Effector memory CD4-positive, alpha-beta T cell (primary cell): ENCODE data around the gene SP1.
"Not testable (repeated sequence)": the region's sequence is repeated elsewhere in the genome, so short reads cannot be mapped to it uniquely, and the experiment has no call there.

Experiments used
- DNase-seq, 3 donors: peaks; one replicate each; pipeline ENCODE4 v3.0.0-alpha.2; 2020
- H3K27ac ChIP-seq: 2 replicates; pipeline ENCODE4 v1.7.0; 2013; ENCODE audit warnings: mild to moderate bottlenecking, low read length, moderate library complexity; ENCODE audit not compliant: insufficient read depth, poor library complexity, severe bottlenecking
- H3K27me3 ChIP-seq: replicated peaks from 2 replicates; pipeline ENCODE4 v1.7.0; 2013; ENCODE audit warnings: mild to moderate bottlenecking, low read length; ENCODE audit not compliant: insufficient read depth, control insufficient read depth, poor library complexity, severe bottlenecking
- H3K36me3 ChIP-seq: 2 replicates; pipeline ENCODE4 v1.7.0; 2013; ENCODE audit warnings: mild to moderate bottlenecking, low read length, moderate library complexity; ENCODE audit not compliant: control insufficient read depth, insufficient read depth
- H3K4me1 ChIP-seq: 2 replicates; pipeline ENCODE4 v1.7.0; 2013; ENCODE audit warnings: low read length, mild to moderate bottlenecking; ENCODE audit not compliant: control insufficient read depth, insufficient read depth, poor library complexity, severe bottlenecking
- H3K4me3 ChIP-seq: 2 replicates; pipeline ENCODE4 v1.7.0; 2013; ENCODE audit warnings: low read length, low read depth, mild to moderate bottlenecking; ENCODE audit not compliant: insufficient read depth, poor library complexity, severe bottlenecking
- H3K9me3 ChIP-seq: 2 replicates; pipeline ENCODE4 v1.7.0; 2013; ENCODE audit warnings: mild to moderate bottlenecking, low read length, moderate library complexity; ENCODE audit not compliant: control insufficient read depth

Gene SP1

DNA sequence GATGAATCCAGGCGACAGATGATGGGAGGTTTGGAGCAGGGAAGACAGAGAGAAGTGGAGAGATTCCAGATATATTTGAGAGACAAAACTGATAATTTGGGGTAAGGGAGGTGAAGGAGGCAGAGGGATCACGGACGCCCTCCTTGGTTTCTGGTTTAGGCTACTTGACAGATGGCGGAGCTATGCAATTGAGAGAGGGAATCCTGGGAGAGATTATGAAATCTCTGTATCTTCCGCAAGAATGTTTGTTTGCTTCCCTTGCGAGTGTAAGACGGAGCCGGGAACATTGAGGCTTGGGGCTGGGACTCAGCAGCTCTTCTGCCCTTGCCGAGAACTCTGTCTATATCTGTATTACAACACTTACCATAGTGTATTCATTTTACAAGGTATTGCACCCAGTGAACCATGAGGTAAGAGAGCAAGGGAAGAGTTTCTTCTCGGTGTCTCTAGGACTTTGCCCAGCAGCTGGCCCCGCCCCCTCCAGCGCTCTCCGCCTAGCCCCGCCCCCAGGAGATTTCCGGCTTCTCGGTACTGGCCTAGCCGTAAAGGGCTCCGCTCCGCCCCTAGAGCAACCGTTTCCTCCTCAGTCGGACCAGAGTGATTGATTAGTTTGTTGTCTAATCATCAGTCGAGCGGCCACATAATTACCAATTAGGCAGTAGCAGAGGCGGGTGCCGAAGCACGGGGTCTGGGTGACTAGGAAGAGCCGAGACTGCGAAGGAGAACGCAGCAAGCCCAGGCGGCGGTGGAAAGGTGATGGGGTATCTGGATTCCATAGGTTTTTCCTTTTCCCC is 61.3 kb downstream of the SP1 start, which contains the start of gene PRR13:
PRR13 (plus strand) TSS at position 695 of the 794 bp plus-strand sequence. CDS start 981 bp downstream, outside the sequence.
- Histone ChIP-seq H3K27ac (peak within 1 kb of the TSS; percentile 86), H3K4me3 (peak within 1 kb of the TSS; percentile 92), H3K27me3 (no peaks in the 10 kb centered on the region), H3K9me3 (no peaks in the 10 kb centered on the region), H3K4me1 (peaks cover 14% of the 10 kb centered on the region), H3K36me3 (peaks cover 21% of the 10 kb centered on the region)
- DNase-seq, result peak; percentile 96 to 97 (median 97)

GRCh38 chr12:53443955-53444354 is 64.0 kb downstream of the SP1 start:
- H3K36me3 ChIP-seq, result peaks cover 27% of the 10 kb centered on the region
- no peak overlapping the region for H3K4me3 ChIP-seq
- H3K4me1 ChIP-seq, result peaks cover 14% of the 10 kb centered on the region
- no peak overlapping the region for H3K27ac ChIP-seq
- no peaks in the 10 kb centered on the region for H3K27me3 ChIP-seq
- H3K9me3 ChIP-seq, result no peaks in the 10 kb centered on the region
- DNase-seq, result no peak

GRCh38 chr12:53444593-53445325 is 64.8 kb downstream of the SP1 start:
- DNase-seq, H3K27ac ChIP-seq, H3K4me3 ChIP-seq, H3K9me3 ChIP-seq, H3K27me3 ChIP-seq: not testable (repeated sequence)
- Histone ChIP-seq H3K4me1 (peaks cover 14% of the 10 kb centered on the region), H3K36me3 (peaks cover 27% of the 10 kb centered on the region)

GRCh38 chr12:53450936-53451335 is 71.0 kb downstream of the SP1 start:
- Histone ChIP-seq H3K4me3 (no peak overlapping the region), H3K36me3 (peaks cover 24% of the 10 kb centered on the region), H3K9me3 (no peaks in the 10 kb centered on the region), H3K27ac (no peak overlapping the region), H3K27me3 (no peaks in the 10 kb centered on the region), H3K4me1 (peaks cover 9% of the 10 kb centered on the region)
- no peak for DNase-seq

GRCh38 chr12:53451661-53452158 is 71.7 kb downstream of the SP1 start, which contains the start of gene PCBP2:
Gene PCBP2, plus strand, starts transcription at chr12:53452102. Its CDS starts 2,699 bp downstream, at chr12:53454801.
- Histone ChIP-seq H3K27me3 (no peaks in the 10 kb centered on the region), H3K4me1 (peaks cover 9% of the 10 kb centered on the region), H3K36me3 (peaks cover 32% of the 10 kb centered on the region), H3K9me3 (no peaks in the 10 kb centered on the region), H3K4me3 (peak within 1 kb of the TSS; percentile 74), H3K27ac (peak within 1 kb of the TSS; percentile 89)
- peak; percentile 95 to 96 (median 96) for DNase-seq

DNA sequence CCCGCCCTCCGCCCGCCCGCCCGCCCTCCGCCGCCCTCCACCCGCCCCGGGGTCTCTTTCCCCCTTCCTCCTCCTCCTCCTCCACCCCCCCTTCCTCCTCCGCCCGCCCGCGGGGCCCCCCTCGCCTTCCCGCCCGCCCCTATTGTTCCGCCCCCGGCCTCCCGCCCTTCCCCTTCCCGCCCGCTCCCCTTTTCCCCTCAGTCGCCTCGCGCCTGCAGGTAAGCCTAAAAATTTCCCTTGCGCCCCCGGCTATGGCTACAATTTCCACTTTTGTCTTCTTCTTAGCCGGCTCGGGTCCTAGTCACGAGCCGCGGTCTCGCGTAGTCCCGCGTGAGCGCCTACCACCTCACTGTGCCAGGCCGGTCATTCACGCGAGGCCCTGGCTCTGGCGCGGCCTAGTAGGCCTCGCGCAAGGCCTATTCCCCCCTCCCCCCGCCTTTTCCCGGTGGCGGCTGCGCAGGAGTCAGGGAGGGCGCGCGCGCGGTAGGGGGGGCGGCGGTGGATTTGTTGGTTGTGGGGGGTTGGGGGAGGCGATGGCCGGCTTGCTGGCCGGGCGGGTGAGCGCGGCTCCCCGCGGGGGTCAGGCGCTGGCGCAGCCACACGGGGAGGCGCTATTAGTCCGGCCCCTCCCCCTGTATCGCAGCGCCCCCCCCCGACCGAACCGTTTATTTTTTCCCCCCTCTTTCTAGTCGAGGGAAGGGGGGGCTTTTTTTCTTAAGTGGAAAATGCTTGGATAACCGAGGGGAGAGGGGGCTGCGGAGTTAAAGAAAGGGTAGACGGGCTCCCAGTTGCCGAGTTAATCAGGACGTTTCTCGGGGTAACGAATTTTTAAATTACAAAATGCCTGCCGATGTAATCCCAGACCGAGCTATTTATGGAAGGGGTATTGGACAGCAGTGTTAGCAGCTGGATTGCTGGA is 72.4 kb downstream of the SP1 start:
- H3K36me3 ChIP-seq, result peaks cover 39% of the 10 kb centered on the region
- H3K4me3 ChIP-seq, result peak overlapping the region; percentile 74

DNA sequence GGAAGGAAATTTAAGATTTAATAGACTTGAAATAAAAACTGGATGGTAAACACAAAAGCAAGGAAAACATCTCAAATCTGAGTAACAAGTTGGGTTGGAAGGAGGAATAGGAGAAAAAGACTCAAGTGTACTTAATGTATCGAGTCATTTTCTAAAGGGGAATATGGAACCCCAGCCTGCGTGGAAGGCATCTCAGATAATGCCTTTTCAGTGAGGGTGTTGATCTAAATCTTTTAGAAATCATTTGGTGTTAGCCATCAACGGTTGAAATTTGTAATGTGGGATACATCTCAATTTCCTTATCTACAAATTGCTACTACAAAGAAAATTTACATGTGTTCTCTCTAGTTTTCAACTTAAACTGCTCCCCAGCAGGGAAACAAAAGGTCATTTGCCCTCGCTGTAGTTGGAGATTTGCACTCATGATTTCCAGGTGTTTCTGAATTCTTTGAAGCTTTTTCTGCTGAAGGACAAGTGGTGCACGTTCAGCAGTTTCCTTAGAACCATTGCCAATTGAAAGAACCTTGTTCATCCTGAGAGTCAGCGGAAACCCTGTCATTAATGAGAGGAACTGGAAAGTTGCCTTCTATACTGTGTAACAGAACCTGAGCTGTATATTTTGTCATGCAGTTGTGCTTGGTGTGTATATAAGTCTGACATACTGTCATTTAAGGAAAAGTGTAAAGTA is 74.1 kb downstream of the SP1 start:
- Histone ChIP-seq H3K27ac (peak overlapping the region; percentile 89), H3K36me3 (peaks cover 49% of the 10 kb centered on the region), H3K9me3 (no peaks in the 10 kb centered on the region), H3K4me3 (no peak overlapping the region), H3K4me1 (peaks cover 9% of the 10 kb centered on the region), H3K27me3 (no peaks in the 10 kb centered on the region)
- no peak for DNase-seq

More for the DNA sequence above, 72.4 kb downstream of the SP1 start:
- Histone ChIP-seq H3K27ac (peak overlapping the region; percentile 89), H3K4me1 (peaks cover 9% of the 10 kb centered on the region), H3K27me3 (no peaks in the 10 kb centered on the region), H3K9me3 (no peaks in the 10 kb centered on the region)
- peak; percentile 63 to 71 (median 70) for DNase-seq

GRCh38 chr12:53454707-53455106 is 74.7 kb downstream of the SP1 start:
- no peak for DNase-seq
- H3K27ac ChIP-seq, result no peak overlapping the region
- no peaks in the 10 kb centered on the region for H3K9me3 ChIP-seq
- H3K27me3 ChIP-seq, result no peaks in the 10 kb centered on the region
- no peak overlapping the region for H3K4me3 ChIP-seq
- H3K36me3 ChIP-seq, result peaks cover 55% of the 10 kb centered on the region
- H3K4me1 ChIP-seq, result peaks cover 9% of the 10 kb centered on the region
